GM12872 (cell line): ENCODE data around the gene MYO3B.

ENCODE experiments used
- CTCF ChIP-seq: IDR thresholded peaks from 3 replicates; pipeline ENCODE4 v1.5.1; 2011; ENCODE audit warnings: low read depth, mild to moderate bottlenecking, low read length, moderate library complexity; ENCODE audit not compliant: insufficient read depth

The MYO3B gene

GRCh38 chr2:170247333-170247732, 69.4 kb downstream of the MYO3B start:
- TF ChIP-seq CTCF = no peak

- TF ChIP-seq CTCF = no peak
Observed at GRCh38 chr2:170247882-170248393, 70.0 kb downstream of the MYO3B start.

- TF ChIP-seq CTCF = no peak
Observed at GRCh38 chr2:170248574-170249393, 70.8 kb downstream of the MYO3B start.

- no peak for TF ChIP-seq CTCF
Observed at GRCh38 chr2:170249761-170250160, 71.8 kb downstream of the MYO3B start.

- no peak for TF ChIP-seq CTCF
Observed at GRCh38 chr2:170250584-170250983, 72.6 kb downstream of the MYO3B start.

- no peak for TF ChIP-seq CTCF
Observed at GRCh38 chr2:170252414-170252813, 74.5 kb downstream of the MYO3B start.

GRCh38 chr2:170253721-170254230, 75.8 kb downstream of the MYO3B start:
- no peak for TF ChIP-seq CTCF
